ENCODE measurements around the gene HSPA12B.
A peak's percentile ranks its signal among the peaks of the same experiment; 100 is the strongest.

The HSPA12B gene

GRCh38 chr20:3732327-3733118, at the start of gene HSPA12B:
TSS of gene HSPA12B (plus strand) at chr20:3732685. CDS start at chr20:3738675, 5,990 bp downstream.
- no peak for FAIRE-seq

GRCh38 chr20:3685341-3685740, 47.1 kb upstream of the HSPA12B start:
- no peak for FAIRE-seq

GRCh38 chr20:3686421-3686820, 46.1 kb upstream of the HSPA12B start:
- FAIRE-seq: no peak

GRCh38 chr20:3686867-3687321, 45.6 kb upstream of the HSPA12B start:
- peak; percentile 95 for FAIRE-seq

- FAIRE-seq: peak; percentile 29
These were observed 44.8 kb upstream of the HSPA12B start for GRCh38 chr20:3687655-3688054.

GRCh38 chr20:3689978-3690377, 42.5 kb upstream of the HSPA12B start:
- no peak for FAIRE-seq

- FAIRE-seq: no peak
These were observed 42.1 kb upstream of the HSPA12B start for GRCh38 chr20:3690413-3690812.

- FAIRE-seq: no peak
These were observed 41.2 kb upstream of the HSPA12B start for GRCh38 chr20:3691306-3691705.

GRCh38 chr20:3691897-3692296, 40.6 kb upstream of the HSPA12B start:
- FAIRE-seq: no peak

GRCh38 chr20:3692706-3693294, 39.7 kb upstream of the HSPA12B start:
- FAIRE-seq: no peak

- no peak for FAIRE-seq
These were observed 39.1 kb upstream of the HSPA12B start for GRCh38 chr20:3693376-3693775.

- FAIRE-seq: no peak
These were observed 37.6 kb upstream of the HSPA12B start for GRCh38 chr20:3694864-3695263.

GRCh38 chr20:3696200-3696599, 36.3 kb upstream of the HSPA12B start:
- no peak for FAIRE-seq

- FAIRE-seq: no peak
These were observed 35.5 kb upstream of the HSPA12B start for GRCh38 chr20:3696745-3697587.

GRCh38 chr20:3697588-3698305, 34.7 kb upstream of the HSPA12B start:
- FAIRE-seq: no peak

GRCh38 chr20:3698591-3699001, 33.9 kb upstream of the HSPA12B start:
- no peak for FAIRE-seq

- no peak for FAIRE-seq
These were observed 33.4 kb upstream of the HSPA12B start for GRCh38 chr20:3699037-3699436.

GRCh38 chr20:3701061-3701998, 31.2 kb upstream of the HSPA12B start:
- no peak for FAIRE-seq

GRCh38 chr20:3702611-3703391, 29.7 kb upstream of the HSPA12B start:
- no peak for FAIRE-seq

- no peak for FAIRE-seq
These were observed 28.4 kb upstream of the HSPA12B start for GRCh38 chr20:3704087-3704486.
